Measurements from ENCODE around the gene POTEH. TPM values are rescaled to one million over a fixed set of nuclear protein-coding genes. Genes with fewer than 3 reads are reported as not detected.
"Not testable (repeated sequence)": the region's sequence is repeated elsewhere in the genome, so short reads cannot be mapped to it uniquely, and the experiment has no call there.

Gene POTEH
- total RNA-seq, 1 experiment from 2014 or later: not detected

DNA sequence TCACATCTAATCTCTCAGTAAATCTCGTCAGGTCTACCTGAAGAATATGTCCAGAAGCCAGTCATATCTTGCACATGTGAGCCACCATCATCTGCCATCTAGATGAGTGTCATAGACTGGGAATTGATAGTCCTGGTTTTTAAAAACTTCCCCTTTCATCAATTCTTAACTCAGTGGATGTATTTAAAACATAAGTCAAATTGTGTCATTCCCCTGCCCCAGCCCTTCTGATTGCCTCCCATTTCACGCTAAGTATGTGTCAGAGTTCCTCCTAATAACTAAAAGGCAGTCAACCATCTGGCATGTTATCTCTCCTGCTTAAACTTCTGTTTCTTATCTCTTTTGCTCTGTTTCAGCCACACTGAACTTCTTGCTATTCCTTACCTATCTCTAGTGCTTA lies 24.3 kb downstream of the POTEH start:
- H4K20me1 ChIP-seq (ENCODE audit: insufficient read depth); ATAC-seq; DNase-seq (ENCODE audit: low read depth, low spot score); H2AFZ ChIP-seq (ENCODE audit: low read depth, low read length, poor library complexity, severe bottlenecking); H3K9ac ChIP-seq (ENCODE audit: low read length); intact Hi-C loops (cut with micrococcal nuclease); RAD21 ChIA-PET (ENCODE audit: low non-redundant PET in 1 of 2, low total read pairs in 2 of 2, uncharacterized antibody in 2 of 2, unreplicated experiment in 2 of 2); POLR2A ChIA-PET; BruUV-seq (replicated peaks); H3K79me2 ChIP-seq (ENCODE audit: insufficient read depth, low read length); CTCF ChIA-PET; H3K9me3 ChIP-seq (ENCODE audit: control insufficient read depth in 1 of 2, insufficient read depth in 1 of 2, low read depth in 1 of 2, low read length in 2 of 2); H3K27ac ChIP-seq (ENCODE audit: low read depth, low read length); H3K27me3 ChIP-seq (ENCODE audit: insufficient read depth, low read length); H3K9me2 ChIP-seq (ENCODE audit: insufficient read depth); H3K36me3 ChIP-seq (ENCODE audit: control insufficient read depth in 1 of 2, insufficient read depth in 2 of 2, low read length in 2 of 2); H3K4me2 ChIP-seq (ENCODE audit: low read length); H3K4me1 ChIP-seq (ENCODE audit: control insufficient read depth in 1 of 2, insufficient read depth in 2 of 2, low read length in 2 of 2); H3K4me3 ChIP-seq (replicated peaks in 1 of 2; ENCODE audit: low read depth in 1 of 2, low read length in 2 of 2): not testable (repeated sequence)

- not testable (repeated sequence) for H3K9me3 ChIP-seq (ENCODE audit: control insufficient read depth in 1 of 2, insufficient read depth in 1 of 2, low read depth in 1 of 2, low read length in 2 of 2)
Observed at GRCh38 chr22:15721884-15722283, 32.1 kb downstream of the POTEH start.

GRCh38 chr22:15729209-15729917 lies 39.5 kb downstream of the POTEH start:
- BruUV-seq (replicated peaks): not testable (repeated sequence)

More at GRCh38 chr22:15721884-15722283, 32.1 kb downstream of the POTEH start:
- CTCF ChIA-PET; H3K4me3 ChIP-seq (replicated peaks in 1 of 2; ENCODE audit: low read depth in 1 of 2, low read length in 2 of 2); DNase-seq (ENCODE audit: low read depth, low spot score); H3K27me3 ChIP-seq (ENCODE audit: insufficient read depth, low read length); ATAC-seq; H3K36me3 ChIP-seq (ENCODE audit: control insufficient read depth in 1 of 2, insufficient read depth in 2 of 2, low read length in 2 of 2); H3K9me2 ChIP-seq (ENCODE audit: insufficient read depth); H4K20me1 ChIP-seq (ENCODE audit: insufficient read depth); RAD21 ChIA-PET (ENCODE audit: low non-redundant PET in 1 of 2, low total read pairs in 2 of 2, uncharacterized antibody in 2 of 2, unreplicated experiment in 2 of 2); H3K79me2 ChIP-seq (ENCODE audit: insufficient read depth, low read length); H3K27ac ChIP-seq (ENCODE audit: low read depth, low read length); H3K4me1 ChIP-seq (ENCODE audit: control insufficient read depth in 1 of 2, insufficient read depth in 2 of 2, low read length in 2 of 2); BruUV-seq (replicated peaks); intact Hi-C loops (cut with micrococcal nuclease); H3K9ac ChIP-seq (ENCODE audit: low read length); H2AFZ ChIP-seq (ENCODE audit: low read depth, low read length, poor library complexity, severe bottlenecking); POLR2A ChIA-PET; H3K4me2 ChIP-seq (ENCODE audit: low read length): not testable (repeated sequence)

GRCh38 chr22:15731023-15731422 lies 41.2 kb downstream of the POTEH start:
- H3K9me3 ChIP-seq (ENCODE audit: control insufficient read depth in 1 of 2, insufficient read depth in 1 of 2, low read depth in 1 of 2, low read length in 2 of 2); H3K9me2 ChIP-seq (ENCODE audit: insufficient read depth); POLR2A ChIA-PET; CTCF ChIA-PET; H3K9ac ChIP-seq (ENCODE audit: low read length); H3K36me3 ChIP-seq (ENCODE audit: control insufficient read depth in 1 of 2, insufficient read depth in 2 of 2, low read length in 2 of 2); H3K27ac ChIP-seq (ENCODE audit: low read depth, low read length); H4K20me1 ChIP-seq (ENCODE audit: insufficient read depth); H3K4me1 ChIP-seq (ENCODE audit: control insufficient read depth in 1 of 2, insufficient read depth in 2 of 2, low read length in 2 of 2); RAD21 ChIA-PET (ENCODE audit: low non-redundant PET in 1 of 2, low total read pairs in 2 of 2, uncharacterized antibody in 2 of 2, unreplicated experiment in 2 of 2); DNase-seq (ENCODE audit: low read depth, low spot score); H3K4me2 ChIP-seq (ENCODE audit: low read length); H3K79me2 ChIP-seq (ENCODE audit: insufficient read depth, low read length); H3K27me3 ChIP-seq (ENCODE audit: insufficient read depth, low read length); H2AFZ ChIP-seq (ENCODE audit: low read depth, low read length, poor library complexity, severe bottlenecking); H3K4me3 ChIP-seq (replicated peaks in 1 of 2; ENCODE audit: low read depth in 1 of 2, low read length in 2 of 2); BruUV-seq (replicated peaks); intact Hi-C loops (cut with micrococcal nuclease); ATAC-seq: not testable (repeated sequence)

More at GRCh38 chr22:15729209-15729917, 39.5 kb downstream of the POTEH start:
- H3K36me3 ChIP-seq (ENCODE audit: control insufficient read depth in 1 of 2, insufficient read depth in 2 of 2, low read length in 2 of 2); H3K4me1 ChIP-seq (ENCODE audit: control insufficient read depth in 1 of 2, insufficient read depth in 2 of 2, low read length in 2 of 2); RAD21 ChIA-PET (ENCODE audit: low non-redundant PET in 1 of 2, low total read pairs in 2 of 2, uncharacterized antibody in 2 of 2, unreplicated experiment in 2 of 2); intact Hi-C loops (cut with micrococcal nuclease); H3K79me2 ChIP-seq (ENCODE audit: insufficient read depth, low read length); H4K20me1 ChIP-seq (ENCODE audit: insufficient read depth); POLR2A ChIA-PET; H3K4me2 ChIP-seq (ENCODE audit: low read length); H3K9me2 ChIP-seq (ENCODE audit: insufficient read depth); H3K9ac ChIP-seq (ENCODE audit: low read length); CTCF ChIA-PET; H2AFZ ChIP-seq (ENCODE audit: low read depth, low read length, poor library complexity, severe bottlenecking); H3K4me3 ChIP-seq (replicated peaks in 1 of 2; ENCODE audit: low read depth in 1 of 2, low read length in 2 of 2); H3K9me3 ChIP-seq (ENCODE audit: control insufficient read depth in 1 of 2, insufficient read depth in 1 of 2, low read depth in 1 of 2, low read length in 2 of 2); DNase-seq (ENCODE audit: low read depth, low spot score); H3K27ac ChIP-seq (ENCODE audit: low read depth, low read length); ATAC-seq; H3K27me3 ChIP-seq (ENCODE audit: insufficient read depth, low read length): not testable (repeated sequence)

Measured in HCT116 (cell line).